GM10248 (cell line): Measurements from ENCODE around the gene KMT2C.

Experiments
- CTCF ChIA-PET: fragments of 300-600 bp; sonication (Branson Sonifier 250); formaldehyde crosslinking; extraction: SDS; loops from one replicate; lab custom pipeline; 2021; ENCODE audit warnings: antibody characterized with exemption; lab: Yijun Ruan, JAX
- POLR2A ChIA-PET: fragments of 350-650 bp; sonication (Branson Sonifier 250); formaldehyde crosslinking; extraction: SDS; loops from one replicate; lab custom pipeline; 2020; ENCODE audit warnings: antibody characterized with exemption; lab: Yijun Ruan, JAX
- DNase-seq: peaks from one replicate; pipeline ENCODE4 v3.0.0; 2012; ENCODE audit errors: extremely low spot score
- CTCF ChIP-seq: IDR thresholded peaks from 2 replicates; pipeline ENCODE4 v1.5.1; 2012; ENCODE audit warnings: mild to moderate bottlenecking, low read depth; ENCODE audit errors: extremely low read depth, missing control alignments, control extremely low read depth

The KMT2C gene

DNA sequence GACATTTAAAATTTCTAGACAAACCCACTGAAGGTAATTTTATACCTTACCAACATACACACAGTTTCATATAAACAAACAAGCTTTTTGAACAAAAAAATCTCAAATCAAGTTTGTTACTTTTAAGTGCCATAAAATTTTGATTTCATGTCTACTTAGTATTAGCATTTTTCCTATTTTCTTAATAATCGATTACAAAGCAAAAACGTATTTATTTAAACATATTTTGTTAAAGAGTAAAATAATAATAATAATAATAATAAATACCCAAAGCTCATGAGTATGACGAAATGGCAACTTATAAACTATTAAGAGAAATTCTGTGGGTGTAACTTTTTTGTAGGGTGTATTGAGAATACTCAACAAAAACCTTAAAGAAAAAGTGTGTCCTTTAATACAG is 232.7 kb downstream of the KMT2C start:
- TF ChIP-seq CTCF, result no peak
- POLR2A ChIA-PET, result no interaction called here

DNA sequence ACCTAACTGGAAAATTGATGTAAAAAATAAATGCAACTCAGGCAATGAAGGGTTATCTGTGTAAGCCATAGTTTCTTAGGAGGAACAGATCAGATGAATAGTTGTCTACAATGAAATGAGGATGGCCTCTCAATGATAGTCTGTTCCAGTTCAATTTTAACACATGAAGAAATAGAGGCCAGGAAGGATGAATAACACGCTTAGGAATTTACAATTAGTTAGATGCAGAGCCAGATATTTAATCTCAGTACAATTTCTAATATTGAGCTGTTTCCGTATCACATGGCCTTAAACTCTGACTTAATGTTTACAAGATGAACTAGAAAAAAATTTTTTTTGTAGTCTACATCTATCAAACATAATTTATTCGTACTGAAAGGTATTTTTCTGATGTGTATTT is 233.7 kb downstream of the KMT2C start:
- ChIA-PET POLR2A (no interaction called here), CTCF (interaction anchor here (2.1 kb wide), 1 partner anchor 10 kb away, joined by 6 read pairs; no protein-coding TSS in a partner anchor)
- no peak for DNase-seq
- TF ChIP-seq CTCF, result no peak

More for the DNA sequence above, 232.7 kb downstream of the KMT2C start:
- no peak for DNase-seq
- CTCF ChIA-PET, result interaction anchor here (0.7 to 1.0 kb wide), 2 partner anchors 9 to 54 kb away, joined by 3 read pairs; no protein-coding TSS in a partner anchor

- TF ChIP-seq CTCF, result no peak
- ChIA-PET POLR2A (no interaction called here), CTCF (interaction anchor here (2.6 kb wide), 1 partner anchor 11 kb away, joined by 5 read pairs; no protein-coding TSS in a partner anchor)
- no peak for DNase-seq
These were observed 235.4 kb downstream of the KMT2C start for GRCh38 chr7:152200395-152200794.

DNA sequence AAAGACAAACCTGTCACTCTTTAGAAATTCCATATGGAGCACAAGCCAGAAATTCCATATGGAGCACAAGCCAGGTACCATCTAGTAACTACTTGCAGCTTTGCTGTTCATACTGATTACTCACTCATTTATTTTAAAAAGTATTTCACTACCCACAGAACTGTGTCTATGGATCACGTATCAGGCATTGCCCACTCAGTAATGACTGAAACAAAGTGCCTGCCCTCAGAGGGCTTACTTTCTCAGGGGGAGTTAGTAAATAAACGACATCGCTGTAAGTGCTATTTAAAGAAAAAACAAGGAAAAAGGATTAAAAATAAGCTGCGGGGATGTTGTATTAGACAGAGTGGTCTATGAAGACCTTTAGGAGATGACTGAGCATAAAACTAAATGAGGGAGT is 239.4 kb downstream of the KMT2C start:
- TF ChIP-seq CTCF, result no peak
- no peak for DNase-seq
- ChIA-PET POLR2A (no interaction called here), CTCF (no interaction called here)

DNA sequence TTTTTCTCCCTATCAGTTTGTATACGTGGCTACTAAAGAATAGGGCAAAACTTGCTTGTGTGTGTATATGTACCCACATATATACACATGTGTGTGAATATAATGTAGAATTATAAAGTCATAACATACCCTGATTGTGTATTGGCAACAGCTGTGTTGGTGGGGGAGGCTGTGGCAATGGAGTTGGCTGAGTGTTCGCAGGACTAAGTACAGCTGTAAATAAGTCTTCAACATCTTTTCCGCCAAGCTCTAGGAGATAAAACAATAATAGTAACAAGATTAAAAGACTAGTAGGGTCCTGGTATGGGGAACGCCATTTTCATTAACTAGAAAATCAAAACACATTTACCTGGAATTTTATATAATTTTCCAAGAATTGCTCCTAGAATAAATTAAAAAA is 241.9 kb downstream of the KMT2C start:
- ChIA-PET POLR2A (no interaction called here), CTCF (interaction anchor here (1.2 to 1.8 kb wide), 4 partner anchors 9 to 513 kb away, joined by 3 to 5 read pairs (median 4); no protein-coding TSS in a partner anchor)
- no peak for TF ChIP-seq CTCF
- DNase-seq, result no peak

DNA sequence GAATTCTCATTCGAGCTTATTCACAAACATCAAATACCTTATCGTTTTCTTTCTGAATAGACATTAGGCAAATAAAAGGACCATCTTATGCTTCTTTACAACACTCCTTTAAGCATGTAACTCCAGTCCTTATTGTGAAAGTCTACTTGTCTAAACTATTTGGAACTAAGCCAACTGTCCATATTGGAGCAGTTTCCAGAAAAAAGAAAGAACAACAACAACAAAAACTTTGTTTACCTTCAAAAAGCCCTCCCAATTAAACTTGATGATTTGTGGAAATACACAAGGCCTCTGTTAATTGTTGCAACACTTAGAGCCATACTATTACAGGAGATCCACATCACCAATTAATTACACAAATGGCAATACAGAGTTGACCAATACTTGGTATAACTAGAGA is 246.7 kb downstream of the KMT2C start:
- ChIA-PET CTCF (interaction anchor here (1.3 to 1.7 kb wide), 2 partner anchors 10 to 39 kb away, joined by 3 to 5 read pairs; no protein-coding TSS in a partner anchor), POLR2A (no interaction called here)
- DNase-seq, result no peak
- TF ChIP-seq CTCF, result no peak
